ENCODE measurements around the gene PLEKHA4. TPM values are rescaled to one million over a fixed set of nuclear protein-coding genes. Genes with fewer than 3 reads are reported as not detected.
"Not testable (repeated sequence)": the region's sequence is repeated elsewhere in the genome, so short reads cannot be mapped to it uniquely, and the experiment has no call there.

Gene PLEKHA4
- not detected in 2 replicates for total RNA-seq (2014; rRNA removed; shearing (Covaris generic); ENCODE audit: low replicate concordance)

- Histone ChIP-seq H3K9me3 (ENCODE audit: low read length) (no peaks in the 10 kb centered on the region), H3K9me2 (replicated peaks; ENCODE audit: insufficient read depth, low read length) (no peaks in the 10 kb centered on the region), H3K27me3 (ENCODE audit: low read length) (no peaks in the 10 kb centered on the region), H3K36me3 (ENCODE audit: insufficient read depth, low read length) (no peaks in the 10 kb centered on the region), H3K79me2 (ENCODE audit: low read length) (peaks cover 10% of the 10 kb centered on the region), H3K4me1 (ENCODE audit: low read length) (peaks cover 10% of the 10 kb centered on the region), H2AFZ (ENCODE audit: low read length) (no peak within 1 kb of the TSS; the same call in 1 of the 2 replicates), H3K4me2 (ENCODE audit: low read depth, low read length, poor library complexity, severe bottlenecking) (no peak within 1 kb of the TSS), H3K27ac (ENCODE audit: low read length) (no peak within 1 kb of the TSS), H3K4me3 (ENCODE audit: low read length) (no peak within 1 kb of the TSS), H3K9ac (ENCODE audit: low read length) (peak within 1 kb of the TSS; percentile 16; the same call in 1 of the 2 replicates), H4K20me1 (ENCODE audit: insufficient read depth, low read depth, low read length) (peaks cover 7% of the 10 kb centered on the region; the same call in 1 of the 2 replicates)
- DNase-seq, result no peak
Measured at GRCh38 chr19:48868114-48868886, at the start of gene PLEKHA4. PLEKHA4 (minus strand) TSS chr19:48868617; CDS start chr19:48867620, 997 bp downstream.

GRCh38 chr19:48918071-48918470 lies 49.7 kb upstream of the PLEKHA4 start:
- Histone ChIP-seq H3K27me3 (ENCODE audit: low read length) (no peaks in the 10 kb centered on the region), H3K9ac (ENCODE audit: low read length) (peak overlapping the region; percentile 39), H3K9me3 (ENCODE audit: low read length) (no peaks in the 10 kb centered on the region), H3K9me2 (replicated peaks; ENCODE audit: insufficient read depth, low read length) (no peaks in the 10 kb centered on the region), H3K4me3 (ENCODE audit: low read length) (no peak overlapping the region), H3K4me1 (ENCODE audit: low read length) (peaks cover 9% of the 10 kb centered on the region), H3K27ac (ENCODE audit: low read length) (peak overlapping the region; percentile 71), H3K36me3 (ENCODE audit: insufficient read depth, low read length) (no peaks in the 10 kb centered on the region), H4K20me1 (ENCODE audit: insufficient read depth, low read depth, low read length) (no peaks in the 10 kb centered on the region), H3K79me2 (ENCODE audit: low read length) (no peaks in the 10 kb centered on the region), H3K4me2 (ENCODE audit: low read depth, low read length, poor library complexity, severe bottlenecking) (peak overlapping the region; percentile 44), H2AFZ (ENCODE audit: low read length) (peak overlapping the region; percentile 19; the same call in 1 of the 2 replicates)
- DNase-seq, result peak; percentile 68

- no peaks in the 10 kb centered on the region for H3K27me3 ChIP-seq (ENCODE audit: low read length)
- H3K4me2 ChIP-seq (ENCODE audit: low read depth, low read length, poor library complexity, severe bottlenecking), result no peak overlapping the region
- H3K9me3 ChIP-seq (ENCODE audit: low read length), result no peaks in the 10 kb centered on the region
- no peak overlapping the region for H3K4me3 ChIP-seq (ENCODE audit: low read length)
- no peak overlapping the region for H3K9ac ChIP-seq (ENCODE audit: low read length)
- no peak overlapping the region for H3K27ac ChIP-seq (ENCODE audit: low read length)
- H2AFZ ChIP-seq (ENCODE audit: low read length), result no peak overlapping the region
- H3K79me2 ChIP-seq (ENCODE audit: low read length), result no peaks in the 10 kb centered on the region
- peaks cover 9% of the 10 kb centered on the region for H3K4me1 ChIP-seq (ENCODE audit: low read length)
- H4K20me1 ChIP-seq (ENCODE audit: insufficient read depth, low read depth, low read length), result no peaks in the 10 kb centered on the region
- H3K36me3 ChIP-seq (ENCODE audit: insufficient read depth, low read length), result peaks cover under 1% of the 10 kb centered on the region; the same call in 1 of the 2 replicates
- no peak for DNase-seq
- no peaks in the 10 kb centered on the region for H3K9me2 ChIP-seq (replicated peaks; ENCODE audit: insufficient read depth, low read length)
Measured at GRCh38 chr19:48915757-48916156, 47.3 kb upstream of the PLEKHA4 start.

GRCh38 chr19:48914181-48914580 lies 45.8 kb upstream of the PLEKHA4 start:
- H3K9me3 ChIP-seq (ENCODE audit: low read length), result no peaks in the 10 kb centered on the region
- DNase-seq, result no peak
- H3K9me2 ChIP-seq (replicated peaks; ENCODE audit: insufficient read depth, low read length), result no peaks in the 10 kb centered on the region
- H3K9ac ChIP-seq (ENCODE audit: low read length), result no peak overlapping the region
- no peak overlapping the region for H3K4me2 ChIP-seq (ENCODE audit: low read depth, low read length, poor library complexity, severe bottlenecking)
- H3K27me3 ChIP-seq (ENCODE audit: low read length), result no peaks in the 10 kb centered on the region
- peaks cover 15% of the 10 kb centered on the region for H3K4me1 ChIP-seq (ENCODE audit: low read length)
- no peak overlapping the region for H2AFZ ChIP-seq (ENCODE audit: low read length)
- no peaks in the 10 kb centered on the region for H4K20me1 ChIP-seq (ENCODE audit: insufficient read depth, low read depth, low read length)
- no peak overlapping the region for H3K27ac ChIP-seq (ENCODE audit: low read length)
- no peak overlapping the region for H3K4me3 ChIP-seq (ENCODE audit: low read length)
- H3K36me3 ChIP-seq (ENCODE audit: insufficient read depth, low read length), result peaks cover 4% of the 10 kb centered on the region; the same call in 1 of the 2 replicates
- H3K79me2 ChIP-seq (ENCODE audit: low read length), result no peaks in the 10 kb centered on the region

GRCh38 chr19:48913114-48913889 lies 44.9 kb upstream of the PLEKHA4 start:
- Histone ChIP-seq H3K4me2 (ENCODE audit: low read depth, low read length, poor library complexity, severe bottlenecking) (no peak overlapping the region), H3K9ac (ENCODE audit: low read length) (no peak overlapping the region), H4K20me1 (ENCODE audit: insufficient read depth, low read depth, low read length) (no peaks in the 10 kb centered on the region), H3K79me2 (ENCODE audit: low read length) (no peaks in the 10 kb centered on the region), H3K4me1 (ENCODE audit: low read length) (peaks cover 13% of the 10 kb centered on the region), H3K36me3 (ENCODE audit: insufficient read depth, low read length) (peaks cover 4% of the 10 kb centered on the region; the same call in 1 of the 2 replicates), H3K27me3 (ENCODE audit: low read length) (no peaks in the 10 kb centered on the region), H3K9me3 (ENCODE audit: low read length) (no peaks in the 10 kb centered on the region), H3K27ac (ENCODE audit: low read length) (no peak overlapping the region), H3K4me3 (ENCODE audit: low read length) (no peak overlapping the region), H3K9me2 (replicated peaks; ENCODE audit: insufficient read depth, low read length) (no peaks in the 10 kb centered on the region), H2AFZ (ENCODE audit: low read length) (no peak overlapping the region)
- peak; percentile 87 for DNase-seq

- DNase-seq, result no peak
- Histone ChIP-seq H3K9ac (ENCODE audit: low read length) (no peak overlapping the region), H4K20me1 (ENCODE audit: insufficient read depth, low read depth, low read length) (no peaks in the 10 kb centered on the region), H3K4me2 (ENCODE audit: low read depth, low read length, poor library complexity, severe bottlenecking) (no peak overlapping the region), H3K79me2 (ENCODE audit: low read length) (no peaks in the 10 kb centered on the region), H2AFZ (ENCODE audit: low read length) (no peak overlapping the region), H3K27ac (ENCODE audit: low read length) (no peak overlapping the region), H3K36me3 (ENCODE audit: insufficient read depth, low read length) (peaks cover 4% of the 10 kb centered on the region; the same call in 1 of the 2 replicates), H3K9me2 (replicated peaks; ENCODE audit: insufficient read depth, low read length) (no peaks in the 10 kb centered on the region), H3K4me1 (ENCODE audit: low read length) (peaks cover 6% of the 10 kb centered on the region), H3K9me3 (ENCODE audit: low read length) (no peaks in the 10 kb centered on the region), H3K27me3 (ENCODE audit: low read length) (no peaks in the 10 kb centered on the region), H3K4me3 (ENCODE audit: low read length) (no peak overlapping the region)
Measured at GRCh38 chr19:48910803-48911202, 42.4 kb upstream of the PLEKHA4 start.

GRCh38 chr19:48909424-48910077 lies 41.1 kb upstream of the PLEKHA4 start:
- H4K20me1 ChIP-seq (ENCODE audit: insufficient read depth, low read depth, low read length); H3K27me3 ChIP-seq (ENCODE audit: low read length); H3K4me1 ChIP-seq (ENCODE audit: low read length); H3K4me3 ChIP-seq (ENCODE audit: low read length); H3K9ac ChIP-seq (ENCODE audit: low read length); H2AFZ ChIP-seq (ENCODE audit: low read length); H3K9me2 ChIP-seq (replicated peaks; ENCODE audit: insufficient read depth, low read length); H3K9me3 ChIP-seq (ENCODE audit: low read length); H3K4me2 ChIP-seq (ENCODE audit: low read depth, low read length, poor library complexity, severe bottlenecking); H3K36me3 ChIP-seq (ENCODE audit: insufficient read depth, low read length); H3K79me2 ChIP-seq (ENCODE audit: low read length): not testable (repeated sequence)
- 0 out of 2 replicates have a peak overlapping the region, but pooled peaks have one; percentile 24 for H3K27ac ChIP-seq (ENCODE audit: low read length)
- peak; percentile 61 for DNase-seq

- H3K4me1 ChIP-seq (ENCODE audit: low read length), result peaks cover 6% of the 10 kb centered on the region
- H3K9ac ChIP-seq (ENCODE audit: low read length), result no peak overlapping the region
- H3K27me3 ChIP-seq (ENCODE audit: low read length), result no peaks in the 10 kb centered on the region
- no peak overlapping the region for H3K27ac ChIP-seq (ENCODE audit: low read length)
- H3K36me3 ChIP-seq (ENCODE audit: insufficient read depth, low read length), result peaks cover 8% of the 10 kb centered on the region; the same call in 1 of the 2 replicates
- H3K79me2 ChIP-seq (ENCODE audit: low read length), result no peaks in the 10 kb centered on the region
- no peak overlapping the region for H3K4me2 ChIP-seq (ENCODE audit: low read depth, low read length, poor library complexity, severe bottlenecking)
- H3K4me3 ChIP-seq (ENCODE audit: low read length), result no peak overlapping the region
- DNase-seq, result no peak
- no peaks in the 10 kb centered on the region for H3K9me2 ChIP-seq (replicated peaks; ENCODE audit: insufficient read depth, low read length)
- no peaks in the 10 kb centered on the region for H4K20me1 ChIP-seq (ENCODE audit: insufficient read depth, low read depth, low read length)
- H2AFZ ChIP-seq (ENCODE audit: low read length), result no peak overlapping the region
- H3K9me3 ChIP-seq (ENCODE audit: low read length), result no peaks in the 10 kb centered on the region
Measured at GRCh38 chr19:48907671-48908070, 39.3 kb upstream of the PLEKHA4 start.

All from Karpas-422 (cell line).